Neural crest cell (in vitro differentiated cells): ENCODE results near the gene TLCD3A. TPM values are rescaled to one million over a fixed set of nuclear protein-coding genes. Genes with fewer than 3 reads are reported as not detected.
A peak's percentile ranks its signal among the peaks of the same experiment; 100 is the strongest.
"Not testable (repeated sequence)": the region's sequence is repeated elsewhere in the genome, so short reads cannot be mapped to it uniquely, and the experiment has no call there.

Source experiments
- DNase-seq: peaks from one replicate; pipeline ENCODE4 v3.0.0; 2021; ENCODE audit warnings: low read depth, mixed read lengths, low spot score
- H3K27ac Mint-ChIP-seq: one replicate; pipeline ENCODE4 v1.8.0; 2021; ENCODE audit warnings: mild to moderate bottlenecking, mixed read lengths; ENCODE audit not compliant: unreplicated experiment
- H3K27me3 Mint-ChIP-seq: 2 replicates; pipeline ENCODE4 v1.8.0; 2021; ENCODE audit warnings: low read depth, mild to moderate bottlenecking, mixed read lengths
- H3K36me3 Mint-ChIP-seq: 2 replicates; pipeline ENCODE4 v1.8.0; 2021; ENCODE audit warnings: low read depth, mild to moderate bottlenecking, mixed read lengths
- H3K4me1 Mint-ChIP-seq: 2 replicates; pipeline ENCODE4 v1.8.0; 2021; ENCODE audit warnings: mixed read lengths
- H3K4me3 Mint-ChIP-seq: one replicate; pipeline ENCODE4 v1.8.0; 2021; ENCODE audit warnings: mild to moderate bottlenecking, mixed read lengths
- H3K9me3 Mint-ChIP-seq: 2 replicates; pipeline ENCODE4 v1.8.0; 2021; ENCODE audit warnings: mixed read lengths
- CTCF ChIP-seq: fragments of 200-600 bp; sonication (generic); conservative IDR thresholded peaks from 2 replicates; pipeline ENCODE4 v1.5.0; 2021; ENCODE audit warnings: antibody characterized with exemption, mild to moderate bottlenecking
- total RNA-seq: library from RNA; stranded (reverse); gene quantifications from 2 replicates; pipeline ENCODE4 v1.2.1, GENCODE V29; 2021

Gene TLCD3A
- total RNA-seq, 1 donor from 2014 or later: 22.5 TPM

DNA sequence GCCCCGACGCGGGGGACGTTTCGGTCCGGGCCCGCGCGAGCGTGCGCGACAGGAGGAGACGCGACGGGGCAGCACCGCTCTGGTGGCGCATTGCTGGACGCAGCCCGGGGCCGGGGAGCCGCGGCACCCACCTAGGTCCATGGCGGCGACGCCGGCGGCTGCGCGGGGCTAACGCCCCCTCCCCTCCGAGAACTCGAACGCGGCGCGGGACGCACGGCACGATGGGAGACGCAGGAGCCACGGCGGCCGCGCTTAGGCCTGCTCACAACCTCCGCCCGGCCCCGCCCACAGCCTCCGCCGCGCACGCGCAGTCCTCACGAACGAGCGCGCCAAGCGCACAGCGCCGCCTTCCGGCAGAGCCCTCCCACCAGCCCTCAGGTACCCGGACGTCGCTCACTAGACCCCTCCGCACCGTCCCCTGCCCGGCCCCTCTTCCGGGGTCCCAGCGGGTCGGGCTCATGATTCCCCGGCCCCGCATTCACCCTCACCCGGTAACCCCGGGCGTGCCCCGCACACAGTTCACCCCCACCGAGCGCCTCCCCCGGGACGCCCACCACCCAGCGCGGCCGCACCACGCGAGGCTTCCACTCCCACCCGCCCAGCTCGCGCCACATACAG is 19.7 kb downstream of the TLCD3A start, which contains the start of gene GEMIN4:
Gene GEMIN4 (minus strand): TSS at position 263 of the 618 bp plus-strand sequence. CDS start 122 bp downstream, at position 141.
- peaks cover 5% of the 10 kb centered on the region for H3K9me3 Mint-ChIP-seq
- H3K27ac Mint-ChIP-seq: peak within 1 kb of the TSS; percentile 98
- peaks cover 37% of the 10 kb centered on the region for H3K36me3 Mint-ChIP-seq
- peak within 1 kb of the TSS; percentile 93 for H3K4me3 Mint-ChIP-seq
- no peaks in the 10 kb centered on the region for H3K27me3 Mint-ChIP-seq
- peaks cover 54% of the 10 kb centered on the region for H3K4me1 Mint-ChIP-seq
- peak; percentile 97 for TF ChIP-seq CTCF
- peak; percentile 99 for DNase-seq

DNA sequence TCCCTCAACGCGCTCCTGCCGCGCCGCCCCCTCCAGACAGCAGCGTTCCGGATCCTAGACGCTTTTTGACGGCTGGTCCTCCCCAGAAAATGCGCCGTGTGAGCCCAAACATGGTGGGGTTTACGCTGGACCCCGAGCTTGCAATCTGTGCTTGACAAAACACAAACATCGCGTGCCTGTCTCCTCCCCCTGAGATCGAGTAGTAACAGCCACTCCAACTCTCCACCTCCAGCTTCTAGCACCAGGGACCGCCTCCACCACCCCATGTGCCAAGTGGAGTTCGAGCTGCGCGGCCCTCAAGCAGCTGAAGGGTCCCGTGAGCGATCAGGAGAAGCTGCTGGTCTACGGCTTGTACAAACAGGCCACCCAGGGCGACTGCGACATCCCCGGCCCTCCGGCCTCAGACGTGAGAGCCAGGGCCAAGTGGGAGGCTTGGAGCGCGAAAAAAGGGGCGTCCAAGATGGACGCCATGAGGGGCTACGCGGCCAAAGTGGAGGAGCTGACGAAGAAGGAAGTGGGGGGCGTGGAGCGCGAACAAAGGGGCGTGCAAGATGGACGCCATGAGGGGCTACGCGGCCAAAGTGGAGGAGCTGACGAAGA is 20.3 kb downstream of the TLCD3A start:
- Mint-ChIP-seq H3K36me3 (peaks cover 39% of the 10 kb centered on the region), H3K27ac (peak overlapping the region; percentile 98), H3K27me3 (no peaks in the 10 kb centered on the region), H3K9me3 (peaks cover 5% of the 10 kb centered on the region), H3K4me1 (peaks cover 54% of the 10 kb centered on the region), H3K4me3 (peak overlapping the region; percentile 91)
- TF ChIP-seq CTCF: no peak
- DNase-seq: no peak

GRCh38 chr17:753418-753817 is 21.0 kb downstream of the TLCD3A start:
- Mint-ChIP-seq H3K4me3 (peak overlapping the region; percentile 85), H3K9me3 (peaks cover 5% of the 10 kb centered on the region), H3K27ac (no peak overlapping the region), H3K36me3 (peaks cover 32% of the 10 kb centered on the region), H3K4me1 (peaks cover 54% of the 10 kb centered on the region), H3K27me3 (no peaks in the 10 kb centered on the region)
- no peak for TF ChIP-seq CTCF
- DNase-seq: no peak

DNA sequence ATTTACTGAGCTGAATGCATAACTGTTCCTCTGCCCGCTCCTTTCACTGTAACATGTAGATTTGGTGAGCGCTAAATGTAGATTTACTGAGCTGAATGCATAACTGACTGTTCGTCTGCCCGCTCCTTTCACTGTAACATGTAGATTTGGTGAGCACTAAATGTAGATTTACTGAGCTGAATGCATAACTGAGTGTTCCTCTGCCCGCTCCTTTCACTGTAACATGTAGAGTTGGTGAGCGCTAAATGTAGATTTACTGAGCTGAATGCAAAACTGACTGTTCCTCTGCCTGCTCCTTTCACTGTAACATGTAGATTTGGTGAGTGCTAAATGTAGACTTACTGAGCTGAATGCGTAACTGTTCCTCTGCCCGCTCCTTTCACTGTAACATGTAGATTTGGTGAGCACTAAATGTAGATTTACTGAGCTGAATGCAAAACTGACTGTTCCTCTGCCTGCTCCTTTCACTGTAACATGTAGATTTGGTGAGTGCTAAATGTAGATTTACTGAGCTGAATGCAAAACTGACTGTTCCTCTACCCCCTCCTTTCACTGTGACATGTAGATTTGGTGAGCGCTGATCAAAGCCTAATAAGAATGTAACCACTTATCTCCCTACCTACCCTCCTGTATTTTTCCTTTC is 23.0 kb downstream of the TLCD3A start:
- H3K27me3 Mint-ChIP-seq, H3K9me3 Mint-ChIP-seq, DNase-seq: not testable (repeated sequence)
- H3K4me1 Mint-ChIP-seq: peaks cover 45% of the 10 kb centered on the region
- H3K36me3 Mint-ChIP-seq: peaks cover 27% of the 10 kb centered on the region
- peak overlapping the region; percentile 65 for H3K4me3 Mint-ChIP-seq
- H3K27ac Mint-ChIP-seq: peak overlapping the region; percentile 75

DNA sequence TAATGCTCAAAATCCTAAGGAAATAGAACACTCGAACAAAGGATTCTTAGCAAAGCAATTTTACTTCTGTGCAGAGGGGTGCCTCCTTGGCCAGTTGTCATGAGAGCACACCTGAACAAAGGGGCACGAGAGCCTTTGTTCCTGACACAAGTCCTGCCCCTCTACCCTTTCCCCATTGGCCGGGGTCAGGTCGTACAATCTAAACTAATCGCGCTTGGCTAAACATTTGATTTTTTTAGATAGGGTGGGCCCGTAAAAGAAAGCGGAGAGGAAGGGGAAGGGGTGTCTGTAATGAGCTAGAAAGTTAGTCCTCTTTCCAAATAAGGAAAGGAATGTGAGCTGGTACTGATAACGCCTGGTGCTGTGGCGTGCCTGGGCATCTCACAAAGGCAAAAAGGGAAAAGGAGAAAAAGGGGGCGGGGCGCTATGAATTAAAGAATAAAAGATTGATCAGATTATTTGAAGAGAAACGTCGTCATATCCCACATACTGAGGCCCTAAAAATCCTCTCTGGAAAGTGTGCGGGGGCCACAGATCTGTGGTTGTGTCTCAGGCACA is 23.7 kb downstream of the TLCD3A start:
- Mint-ChIP-seq H3K4me1 (peaks cover 38% of the 10 kb centered on the region), H3K27ac (peak overlapping the region; percentile 75), H3K36me3 (peaks cover 28% of the 10 kb centered on the region), H3K4me3 (peak overlapping the region; percentile 65)
- not testable (repeated sequence) for H3K27me3 Mint-ChIP-seq, DNase-seq, H3K9me3 Mint-ChIP-seq

DNA sequence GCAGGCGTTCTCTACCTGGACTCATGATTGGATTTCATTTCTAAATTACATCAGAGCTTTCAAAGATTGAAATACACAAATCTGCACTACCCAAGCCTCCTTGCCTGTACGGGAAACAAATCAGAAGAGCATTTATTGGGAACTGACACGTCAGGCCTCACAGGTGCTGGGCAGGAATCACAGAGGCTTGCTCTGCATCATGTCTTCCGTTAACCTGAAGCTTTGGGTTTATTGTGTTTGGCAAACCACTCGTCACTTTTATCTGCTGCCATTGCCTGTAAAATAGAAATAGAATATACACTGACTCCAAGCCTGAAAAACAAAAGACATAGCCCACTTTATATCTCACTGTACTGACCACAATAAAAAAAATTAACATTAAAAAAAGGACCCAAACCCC is 27.6 kb downstream of the TLCD3A start:
- no peak overlapping the region for H3K27ac Mint-ChIP-seq

More for the DNA sequence above, 27.6 kb downstream of the TLCD3A start:
- Mint-ChIP-seq H3K27me3 (no peaks in the 10 kb centered on the region), H3K4me1 (peaks cover 15% of the 10 kb centered on the region), H3K9me3 (no peaks in the 10 kb centered on the region), H3K4me3 (no peak overlapping the region), H3K36me3 (peaks cover 36% of the 10 kb centered on the region)
- TF ChIP-seq CTCF: no peak
- no peak for DNase-seq
